Lung (tissue), 12 donors: ENCODE results near the gene ZNF618. TPM values are rescaled to one million over a fixed set of nuclear protein-coding genes. Genes with fewer than 3 reads are reported as not detected.

Experiments
- ATAC-seq: fragments of 200-7000 bp; cut with Tn5 transposase; one replicate; pipeline ENCODE4 v1.9.1; 2020; ENCODE audit warnings: moderate number of reproducible peaks; ENCODE audit not compliant: insufficient read depth, low FRiP score
- DNase-seq, 3 donors: peaks; one replicate each; pipeline ENCODE4 v3.0.0-alpha.2; 2013 to 2017
- H3K27ac ChIP-seq, 2 donors: one replicate each; pipeline ENCODE4 v1.5.1; 2013; ENCODE audit warnings: mild to moderate bottlenecking in 2 of 2, moderate library complexity in 2 of 2, control low read depth in 1 of 2, inconsistent platforms in 1 of 2, low read depth in 1 of 2, low read length in 1 of 2
- H3K27me3 ChIP-seq, 3 donors: one replicate each; pipeline ENCODE4 v1.5.1; 2013; ENCODE audit warnings: low read length in 2 of 3; ENCODE audit not compliant: control insufficient read depth in 3 of 3, insufficient read depth in 3 of 3
- H3K36me3 ChIP-seq, 4 donors: one replicate each; pipeline ENCODE4 v1.5.1; 2013; ENCODE audit warnings: low read length in 4 of 4, mild to moderate bottlenecking in 1 of 4, moderate library complexity in 1 of 4; ENCODE audit not compliant: control insufficient read depth in 4 of 4, insufficient read depth in 4 of 4
- H3K4me1 ChIP-seq, 5 donors: one replicate each; pipeline ENCODE4 v1.5.1; 2013; ENCODE audit warnings: low read length in 5 of 5, mild to moderate bottlenecking in 2 of 5, moderate library complexity in 1 of 5; ENCODE audit not compliant: control insufficient read depth in 5 of 5, insufficient read depth in 5 of 5
- H3K4me3 ChIP-seq: one replicate; pipeline ENCODE4 v1.5.1; 2013; ENCODE audit warnings: mild to moderate bottlenecking, control low read depth, moderate library complexity
- H3K9ac ChIP-seq, 2 donors: one replicate each; pipeline ENCODE4 v1.5.1; 2013; ENCODE audit warnings: low read length in 2 of 2, control low read depth in 1 of 2; ENCODE audit not compliant: insufficient read depth in 1 of 2
- H3K9me3 ChIP-seq, 4 donors: one replicate each; pipeline ENCODE4 v1.5.1; 2013; ENCODE audit warnings: low read length in 3 of 4, mild to moderate bottlenecking in 1 of 4, moderate library complexity in 1 of 4; ENCODE audit not compliant: control insufficient read depth in 4 of 4, insufficient read depth in 3 of 4
- CTCF ChIP-seq: IDR thresholded peaks from 2 replicates; pipeline ENCODE4 v1.5.1; 2012; ENCODE audit warnings: mild to moderate bottlenecking; ENCODE audit errors: control extremely low read depth, extremely low read depth
- WGBS, 2 donors: extraction: QIAGEN DNeasy Blood & Tissue Kit; methylation state at CpG; one replicate each; pipeline ENCODE4 v1.1.7; 2013; 5-methylcytosine and 5-hydroxymethylcytosine counted together
- polyA plus RNA-seq, 2 donors: library from polyadenylated mRNA; stranded (reverse); fragments of 200-250 nt; gene quantifications; one replicate each; pipeline ENCODE4 v1.2.1, GENCODE V29; 2013
- total RNA-seq, 2 donors: library from RNA; depleted of rRNA in 1 of 2; stranded (reverse); fragments of >200 nt in 1 of 2; gene quantifications; one replicate each; pipeline ENCODE4 v1.2.1, GENCODE V29; 2014 to 2021
- donor health status: control.
- donor health status: control.
- donor health status: Bipolar disorder and iron deficiency.
- donor health status: healthy.
- donor health status: DM: yes; HTN: yes; CAD: no.

ZNF618 gene
- total and polyA plus RNA-seq, 4 donors: 1.6 to 16.3 (median 6.0) TPM

GRCh38 chr9:113890704-113891103 is 14.6 kb downstream of the ZNF618 start:
- no peak overlapping the region for H3K4me3 ChIP-seq
- H3K9me3 ChIP-seq: peaks cover 0 to 4% (median 0%) of the 10 kb centered on the region in 4 donors
- no peak overlapping the region for H3K27ac ChIP-seq
- peaks cover 0 to 6% (median 1%) of the 10 kb centered on the region in 5 donors for H3K4me1 ChIP-seq
- 97% methylated on average over 2 of the region's 2 CpGs for WGBS, 2 donors
- H3K27me3 ChIP-seq: no peaks in the 10 kb centered on the region
- ATAC-seq (no peak), DNase-seq (no peak)
- H3K9ac ChIP-seq: no peak overlapping the region
- H3K36me3 ChIP-seq: peaks cover 0 to 16% (median 6%) of the 10 kb centered on the region in 4 donors
- TF ChIP-seq CTCF: no peak

GRCh38 chr9:113892861-113893491 is 16.9 kb downstream of the ZNF618 start:
- Histone ChIP-seq H3K4me1 (peaks cover 0 to 2% (median 0%) of the 10 kb centered on the region in 5 donors), H3K27ac (no peak overlapping the region), H3K9me3 (peaks cover 0 to 4% (median 0%) of the 10 kb centered on the region in 4 donors), H3K4me3 (no peak overlapping the region), H3K36me3 (peaks cover 0 to 16% (median 6%) of the 10 kb centered on the region in 4 donors), H3K27me3 (no peaks in the 10 kb centered on the region), H3K9ac (no peak overlapping the region)
- no peak for ATAC-seq
- 87 to 88% methylated on average over 6 of the region's 6 CpGs for WGBS, 2 donors
- TF ChIP-seq CTCF: no peak
- no peak for DNase-seq

GRCh38 chr9:113894166-113894565 is 18.1 kb downstream of the ZNF618 start:
- Histone ChIP-seq H3K9ac (no peak overlapping the region), H3K4me1 (no peaks in the 10 kb centered on the region), H3K27ac (no peak overlapping the region), H3K36me3 (peaks cover 0 to 16% (median 6%) of the 10 kb centered on the region in 4 donors), H3K4me3 (no peak overlapping the region), H3K27me3 (no peaks in the 10 kb centered on the region), H3K9me3 (peaks cover 0 to 4% (median 0%) of the 10 kb centered on the region in 4 donors)
- TF ChIP-seq CTCF: no peak
- no peak for DNase-seq
- ATAC-seq: no peak
- WGBS, 2 donors: 97 to 99% methylated on average over 1 of the region's 1 CpG
